Ectodermal cell (in vitro differentiated cells): ENCODE measurements around the gene OPALIN.

ENCODE experiments used
- H3K27ac ChIP-seq: 2 replicates; pipeline ENCODE4 v1.7.0; 2013; ENCODE audit warnings: mild to moderate bottlenecking, low read depth, low read length; ENCODE audit not compliant: insufficient read depth, poor library complexity, severe bottlenecking
- H3K27me3 ChIP-seq: 2 replicates; pipeline ENCODE4 v1.7.0; 2013; ENCODE audit warnings: mild to moderate bottlenecking, low read length; ENCODE audit not compliant: insufficient read depth, control insufficient read depth, poor library complexity, severe bottlenecking
- H3K36me3 ChIP-seq: one replicate; pipeline ENCODE4 v1.7.0; 2013; ENCODE audit warnings: low read length; ENCODE audit not compliant: control insufficient read depth, insufficient read depth
- H3K4me1 ChIP-seq: one replicate; pipeline ENCODE4 v1.7.0; 2013; ENCODE audit warnings: low read length; ENCODE audit not compliant: control insufficient read depth, insufficient read depth
- H3K4me3 ChIP-seq: 2 replicates; pipeline ENCODE4 v1.7.0; 2013; ENCODE audit warnings: low read depth, low read length, control low read depth; ENCODE audit not compliant: insufficient read depth
- H3K9me3 ChIP-seq: 2 replicates; pipeline ENCODE4 v1.7.0; 2013; ENCODE audit warnings: mild to moderate bottlenecking, low read length, moderate library complexity; ENCODE audit not compliant: control insufficient read depth
- WGBS, 2 experiments: methylation state at CpG; one replicate each; pipeline ENCODE4 v1.1.7; 2013; ENCODE audit warnings: missing lambda C conversion rate in 2 of 2; 5-methylcytosine and 5-hydroxymethylcytosine counted together

OPALIN gene

DNA sequence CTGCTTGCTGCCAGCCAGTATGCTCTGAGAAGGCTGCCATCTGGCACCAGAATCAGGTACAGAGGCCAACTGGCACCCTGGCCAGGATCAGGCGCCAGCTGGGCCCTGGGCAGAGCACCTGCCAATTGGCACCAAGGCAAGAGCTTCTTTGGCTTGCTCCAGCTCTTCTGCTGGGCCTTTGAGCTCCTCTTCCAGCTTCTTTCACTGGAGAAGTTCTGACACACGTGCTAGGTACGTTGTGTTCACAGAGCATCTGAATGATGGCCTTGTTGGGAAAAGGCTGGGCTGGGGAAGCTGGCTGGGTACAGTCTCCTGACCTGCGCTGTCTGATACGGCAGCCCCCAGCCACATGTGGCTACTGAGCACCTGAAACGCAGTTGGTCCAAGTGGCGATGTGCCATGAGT lies 31.7 kb upstream of the OPALIN start:
- peaks cover 2% of the 10 kb centered on the region for H3K27me3 ChIP-seq
- WGBS, 2 experiments: 87 to 88% methylated on average over 7 of the region's 7 CpGs
- H3K4me3 ChIP-seq: no peak overlapping the region
- no peaks in the 10 kb centered on the region for H3K4me1 ChIP-seq
- no peaks in the 10 kb centered on the region for H3K9me3 ChIP-seq
- H3K27ac ChIP-seq: no peak overlapping the region
- H3K36me3 ChIP-seq: no peaks in the 10 kb centered on the region

DNA sequence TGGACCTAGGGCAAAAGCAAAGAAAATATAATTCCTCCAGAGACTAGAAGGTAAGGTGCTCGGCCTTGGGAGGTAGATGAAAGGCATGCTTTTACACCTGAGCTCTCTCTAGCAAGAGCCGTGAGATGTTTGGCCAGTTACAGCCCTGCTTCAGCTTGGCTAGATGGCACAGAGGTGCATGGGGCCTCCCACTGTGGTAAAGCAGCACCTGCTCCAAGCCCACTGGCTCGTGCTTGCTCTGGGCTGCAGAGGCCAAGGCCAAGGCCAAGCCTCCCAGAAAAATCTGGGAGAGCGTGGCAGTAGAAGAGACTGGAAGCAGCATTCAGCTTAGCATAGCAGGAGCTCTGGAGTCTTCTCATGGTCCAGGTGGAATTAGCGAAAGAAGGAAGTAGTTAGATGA lies 31.0 kb upstream of the OPALIN start:
- WGBS, 2 experiments: 90 to 92% methylated on average over 5 of the region's 5 CpGs
- H3K4me3 ChIP-seq: no peak overlapping the region
- no peaks in the 10 kb centered on the region for H3K9me3 ChIP-seq
- no peaks in the 10 kb centered on the region for H3K27me3 ChIP-seq
- no peaks in the 10 kb centered on the region for H3K4me1 ChIP-seq
- no peaks in the 10 kb centered on the region for H3K36me3 ChIP-seq
- no peak overlapping the region for H3K27ac ChIP-seq

DNA sequence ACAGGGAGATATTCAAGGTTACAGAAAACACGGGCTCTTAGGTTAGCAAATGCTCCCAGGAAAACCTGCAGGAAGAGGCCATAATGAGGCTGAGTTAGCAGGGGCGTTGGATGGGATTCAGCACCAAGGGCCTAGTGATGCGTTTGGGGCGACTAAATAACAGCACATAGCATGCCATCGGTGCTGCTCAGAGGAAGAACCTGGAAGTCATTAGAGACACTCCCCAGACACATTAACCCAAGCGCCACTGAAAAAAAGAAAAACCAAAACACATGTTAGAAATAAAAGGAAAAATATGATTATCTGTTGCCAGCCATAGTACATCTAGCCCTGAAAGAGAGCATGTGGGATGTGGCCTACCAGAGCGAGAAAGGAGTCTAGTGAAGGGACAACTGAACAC lies 28.8 kb upstream of the OPALIN start:
- Histone ChIP-seq H3K9me3 (no peaks in the 10 kb centered on the region), H3K27ac (no peak overlapping the region), H3K27me3 (no peaks in the 10 kb centered on the region), H3K36me3 (no peaks in the 10 kb centered on the region), H3K4me3 (no peak overlapping the region), H3K4me1 (no peaks in the 10 kb centered on the region)
- 92 to 97% methylated on average over 6 to 7 of the region's 7 CpGs for WGBS, 2 experiments

DNA sequence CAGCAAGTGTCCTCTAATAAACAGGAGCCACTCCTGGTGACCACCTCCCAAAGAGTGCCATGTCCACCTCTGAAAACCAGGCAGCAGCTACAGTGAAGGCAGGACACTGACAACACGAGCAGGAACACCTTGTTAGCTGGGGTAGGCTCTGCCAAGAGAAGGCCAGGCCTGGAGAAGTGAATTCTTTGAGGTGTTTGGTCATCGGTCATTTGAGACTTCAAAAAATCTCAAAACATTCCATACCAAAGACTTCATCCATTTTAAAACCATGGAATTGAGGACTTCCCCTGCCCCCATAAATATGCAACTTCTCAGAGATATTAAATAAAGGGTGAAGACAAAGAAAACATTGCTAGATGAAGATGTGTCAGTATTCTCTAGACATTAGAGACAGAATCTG lies 28.4 kb upstream of the OPALIN start:
- Histone ChIP-seq H3K36me3 (no peaks in the 10 kb centered on the region), H3K9me3 (no peaks in the 10 kb centered on the region), H3K27me3 (no peaks in the 10 kb centered on the region), H3K4me1 (no peaks in the 10 kb centered on the region), H3K27ac (no peak overlapping the region), H3K4me3 (no peak overlapping the region)
- 93 to 100% methylated on average over 1 to 2 of the region's 2 CpGs for whole genome bisulfite sequencing, 2 experiments

DNA sequence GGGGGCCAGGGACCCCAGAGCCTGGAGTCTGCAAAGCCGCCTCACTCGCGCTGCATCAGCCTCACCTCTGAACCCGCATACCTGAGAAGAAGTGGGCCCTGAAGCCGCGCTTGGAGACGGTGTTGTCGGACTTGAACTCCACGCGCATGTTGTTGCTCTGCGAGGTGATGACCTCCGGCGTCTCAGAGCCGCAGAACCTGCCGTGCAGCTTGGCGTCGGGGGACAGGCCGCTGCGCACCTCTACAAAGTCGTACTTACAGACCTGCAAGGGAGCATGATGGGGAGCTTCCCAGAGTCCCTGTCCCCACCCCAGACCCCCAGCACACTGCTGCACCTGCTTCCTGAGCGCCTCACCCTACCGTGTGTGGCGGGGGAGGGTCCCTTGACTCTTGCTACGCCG lies 25.7 kb upstream of the OPALIN start:
- Histone ChIP-seq H3K4me1 (no peaks in the 10 kb centered on the region), H3K27ac (no peak overlapping the region), H3K4me3 (no peak overlapping the region), H3K36me3 (no peaks in the 10 kb centered on the region), H3K27me3 (no peaks in the 10 kb centered on the region), H3K9me3 (no peaks in the 10 kb centered on the region)
- WGBS, 2 experiments: 89 to 90% methylated on average over 25 of the region's 25 CpGs

DNA sequence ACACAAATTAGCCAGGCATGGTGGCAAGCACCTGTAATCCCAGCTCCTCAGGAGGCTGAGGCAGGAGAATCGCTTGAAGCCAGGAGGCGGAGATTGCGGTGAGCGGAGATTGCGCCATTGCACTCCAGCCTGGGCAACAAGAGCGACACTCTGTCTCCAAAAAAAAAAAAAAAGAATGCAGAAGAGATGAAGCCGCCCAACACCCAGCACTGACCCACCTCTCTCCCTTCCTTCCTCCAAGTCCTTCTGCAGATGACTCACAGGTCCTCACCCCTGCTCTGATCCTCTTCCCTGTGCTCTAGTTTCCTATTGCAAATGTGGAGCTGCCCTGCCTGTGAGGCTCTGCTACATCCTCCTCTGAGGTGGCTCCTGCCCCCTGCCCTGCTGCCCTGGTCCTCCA lies 22.0 kb upstream of the OPALIN start:
- Histone ChIP-seq H3K27me3 (no peaks in the 10 kb centered on the region), H3K9me3 (no peaks in the 10 kb centered on the region), H3K4me1 (peaks cover 6% of the 10 kb centered on the region), H3K27ac (no peak overlapping the region), H3K36me3 (no peaks in the 10 kb centered on the region), H3K4me3 (no peak overlapping the region)
- WGBS, 2 experiments: 95 to 98% methylated on average over 7 of the region's 7 CpGs

DNA sequence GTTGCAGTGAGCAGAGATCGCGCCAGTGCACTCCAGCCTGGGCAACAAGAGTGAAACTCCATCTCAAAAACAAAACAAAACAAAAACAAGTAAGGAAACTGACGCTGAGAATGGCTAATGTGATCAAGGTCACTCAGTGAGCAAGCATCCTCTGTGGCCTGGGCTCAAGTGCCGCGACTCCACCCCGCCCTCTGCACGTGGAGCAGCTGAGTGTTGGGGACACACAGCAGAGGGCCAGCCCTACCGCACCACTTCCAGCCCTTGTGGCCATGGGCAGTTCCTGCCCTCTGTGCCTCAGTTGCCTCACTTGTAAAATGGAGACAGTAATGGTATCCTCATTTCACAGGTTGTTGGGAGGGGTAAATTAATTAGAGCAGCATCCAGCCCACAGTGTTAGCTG lies 21.0 kb upstream of the OPALIN start:
- Histone ChIP-seq H3K4me1 (peaks cover 6% of the 10 kb centered on the region), H3K27ac (no peak overlapping the region), H3K27me3 (peaks cover 2% of the 10 kb centered on the region), H3K9me3 (no peaks in the 10 kb centered on the region), H3K4me3 (no peak overlapping the region), H3K36me3 (no peaks in the 10 kb centered on the region)
- WGBS, 2 experiments: 90 to 94% methylated on average over 8 of the region's 8 CpGs

DNA sequence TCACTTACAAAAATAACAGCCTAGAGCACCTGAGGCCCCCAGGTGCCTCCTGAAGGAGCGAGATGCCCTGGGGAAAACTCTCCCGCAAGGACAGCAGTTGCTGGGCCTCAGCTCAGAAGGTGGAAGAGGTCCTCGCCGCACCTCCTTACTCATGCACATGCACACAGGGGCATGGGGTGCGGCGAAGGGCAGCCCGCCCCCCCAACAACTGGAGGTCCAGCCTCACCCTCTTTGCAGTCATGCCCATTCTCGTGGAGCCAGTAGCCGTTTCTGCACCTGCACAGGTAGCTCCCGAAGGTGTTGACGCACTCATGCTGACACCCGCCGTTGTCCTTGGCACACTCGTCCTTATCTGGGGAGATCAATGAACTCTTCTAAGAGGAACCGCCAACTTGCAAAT lies 19.9 kb upstream of the OPALIN start:
- Histone ChIP-seq H3K9me3 (no peaks in the 10 kb centered on the region), H3K27ac (no peak overlapping the region), H3K27me3 (peaks cover 7% of the 10 kb centered on the region), H3K4me1 (peaks cover 6% of the 10 kb centered on the region), H3K4me3 (no peak overlapping the region), H3K36me3 (no peaks in the 10 kb centered on the region)
- 94% methylated on average over 15 of the region's 15 CpGs for WGBS, 2 experiments

DNA sequence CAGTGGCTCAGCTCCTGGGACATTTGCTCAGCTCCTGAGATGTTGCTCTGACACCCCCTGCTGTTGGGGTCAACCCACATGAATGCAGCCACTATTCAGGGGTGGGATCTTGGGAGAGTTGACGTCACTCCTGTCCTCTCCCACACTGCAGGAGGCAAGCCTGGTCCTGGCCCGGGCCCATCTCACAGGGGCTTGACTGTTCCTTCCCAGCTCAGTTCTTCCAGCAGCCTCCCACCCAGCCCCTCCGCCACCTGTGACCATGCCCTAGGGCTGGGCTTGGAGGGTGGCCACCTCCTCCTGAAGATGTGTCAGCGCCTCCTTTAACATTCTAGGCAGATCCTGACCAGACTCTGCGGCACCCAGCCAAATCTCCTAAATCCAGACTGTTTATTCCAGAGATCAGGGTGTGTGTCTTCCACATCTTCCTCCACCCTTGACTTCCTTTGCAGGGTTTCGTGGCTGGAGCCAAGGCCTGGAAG lies 19.1 kb upstream of the OPALIN start:
- H3K4me3 ChIP-seq: no peak overlapping the region
- H3K36me3 ChIP-seq: no peaks in the 10 kb centered on the region
- no peak overlapping the region for H3K27ac ChIP-seq
- H3K4me1 ChIP-seq: peaks cover 6% of the 10 kb centered on the region
- 71 to 75% methylated on average over 6 of the region's 6 CpGs for WGBS, 2 experiments
- peaks cover 7% of the 10 kb centered on the region for H3K27me3 ChIP-seq
- no peaks in the 10 kb centered on the region for H3K9me3 ChIP-seq

DNA sequence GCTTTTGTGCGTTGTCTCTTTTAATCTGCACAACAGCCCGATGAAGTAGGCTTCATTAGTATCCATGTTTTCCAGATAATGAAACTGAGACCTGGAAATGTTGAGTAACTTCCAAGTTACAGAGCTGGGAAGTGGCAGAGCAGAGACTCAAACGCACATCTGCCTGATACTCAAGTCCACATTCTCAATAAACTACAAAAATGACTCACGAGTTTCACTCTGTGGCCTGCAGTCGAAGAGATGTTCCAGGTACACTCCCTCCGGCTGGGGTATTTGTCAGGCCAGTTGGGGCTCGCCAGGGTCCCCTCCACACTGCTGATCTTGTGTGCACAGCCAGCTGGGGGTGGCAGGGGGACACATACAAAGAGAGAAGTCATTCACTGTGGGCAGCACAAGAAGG lies 17.7 kb upstream of the OPALIN start:
- H3K4me3 ChIP-seq: no peak overlapping the region
- peaks cover 12% of the 10 kb centered on the region for H3K4me1 ChIP-seq
- no peaks in the 10 kb centered on the region for H3K36me3 ChIP-seq
- 90 to 92% methylated on average over 7 of the region's 7 CpGs for WGBS, 2 experiments
- no peak overlapping the region for H3K27ac ChIP-seq
- peaks cover 7% of the 10 kb centered on the region for H3K27me3 ChIP-seq
- H3K9me3 ChIP-seq: no peaks in the 10 kb centered on the region
